ENCODE measurements around the gene DNAH11. TPM values are rescaled to one million over a fixed set of nuclear protein-coding genes. Genes with fewer than 3 reads are reported as not detected.

Gene DNAH11
- total and polyA plus RNA-seq, 2 of the 4 experiments (the other 2 are of a cell fraction), result not detected

- no peak overlapping the region for H4K5ac ChIP-seq (ENCODE audit: low read depth, low read length)
- intact Hi-C loops (cut with micrococcal nuclease), result no loop called here
- no peak overlapping the region for H2BK120ac ChIP-seq (ENCODE audit: low read depth, low read length)
- no peak overlapping the region for H3K14ac ChIP-seq (replicated peaks; ENCODE audit: low read depth, low read length)
- 0 out of 2 replicates have a peak, but pooled peaks cover 2% of the 10 kb centered on the region for H3K27me3 ChIP-seq (ENCODE audit: control insufficient read depth, insufficient read depth, low read length)
- H3K9ac ChIP-seq (ENCODE audit: low read depth, low read length), result no peak overlapping the region
- H3K4me2 ChIP-seq (ENCODE audit: low read depth, low read length), result no peak overlapping the region
- TF ChIP-seq RAD21 (IDR thresholded peaks at IDR 0.05; ENCODE audit: low read length) (no peak), MAFK (IDR thresholded peaks at IDR 0.05; ENCODE audit: low read depth, low read length) (no peak), ELK1 (IDR thresholded peaks at IDR 0.05; ENCODE audit: borderline replicate concordance, low read depth, low read length) (no peak), CEBPB (IDR thresholded peaks at IDR 0.05; ENCODE audit: low read depth, low read length) (no peak), MAZ (IDR thresholded peaks at IDR 0.05; ENCODE audit: borderline replicate concordance, low read depth, low read length) (no peak), BHLHE40 (IDR thresholded peaks at IDR 0.05; ENCODE audit: low read depth, low read length) (no peak), CTCF (conservative IDR thresholded peaks at IDR 0.05; ENCODE audit: low read depth, low read length) (no peak)
- no peaks in the 10 kb centered on the region for H4K20me1 ChIP-seq (ENCODE audit: insufficient read depth, low read length)
- peaks cover 2% of the 10 kb centered on the region; the same call in 1 of the 2 replicates for H3K4me1 ChIP-seq (ENCODE audit: control insufficient read depth, insufficient read depth, low read length)
- H3K18ac ChIP-seq (ENCODE audit: low read depth, low read length), result no peak overlapping the region
- H2BK15ac ChIP-seq (ENCODE audit: low read depth, low read length), result no peak overlapping the region
- no peak overlapping the region for H2BK20ac ChIP-seq (ENCODE audit: low read depth, low read length)
- no peak overlapping the region for H3K56ac ChIP-seq (ENCODE audit: extremely low read depth, insufficient read depth, low read length)
- H3K27ac ChIP-seq (ENCODE audit: insufficient read depth, low read length), result no peak overlapping the region
- H3K9me1 ChIP-seq (ENCODE audit: insufficient read depth, low read length), result no peaks in the 10 kb centered on the region
- WGBS, 2 experiments (ENCODE audit: extremely low coverage in 2 of 2, insufficient read length in 1 of 2), result 100% methylated on average over 1 of the region's 3 CpGs; no CpG with 5 or more reads in 1 of the 2 experiments
- in situ Hi-C loops (cut with MboI; ENCODE audit: low sequenced_read_pairs), result no loop called here
- H3K79me1 ChIP-seq (ENCODE audit: low read depth in 1 of 2, low read length in 2 of 2), result peaks cover 9 to 11% of the 10 kb centered on the region in 2 experiments; a peak in 2 of 4 replicates
- no peaks in the 10 kb centered on the region for H3K9me3 ChIP-seq (ENCODE audit: control insufficient read depth, insufficient read depth, low read length)
- H3K36me3 ChIP-seq (ENCODE audit: control insufficient read depth, insufficient read depth, low read length), result no peaks in the 10 kb centered on the region
- POLR2A ChIA-PET (ENCODE audit: unreplicated experiment), result no interaction called here
- H3K4me3 ChIP-seq (ENCODE audit: insufficient read depth, low read depth, low read length), result no peak overlapping the region
- BruUV-seq (replicated peaks), result no TSS peak
- no peak overlapping the region for H2BK5ac ChIP-seq (ENCODE audit: low read depth, low read length, poor library complexity, severe bottlenecking)
- H3K4ac ChIP-seq (ENCODE audit: low read depth, low read length), result no peak overlapping the region
- no peak overlapping the region for H2AFZ ChIP-seq (replicated peaks; ENCODE audit: low read length, poor library complexity)
- H2AK9ac ChIP-seq (replicated peaks; ENCODE audit: low read depth, low read length, poor library complexity), result no peak overlapping the region
- no peak overlapping the region for H4K8ac ChIP-seq (ENCODE audit: low read depth in 2 of 2, low read length in 2 of 2)
- DNase-seq (no peak), ATAC-seq (ENCODE audit: low read depth) (no peak)
- H2AK5ac ChIP-seq (ENCODE audit: low read depth, low read length), result no peak overlapping the region
- no peak overlapping the region for H4K91ac ChIP-seq (ENCODE audit: insufficient read depth, low read depth, low read length)
- CTCF ChIA-PET, result interaction anchor here (0.6 kb wide), 2 partner anchors 22 to 205 kb away, joined by 3 to 4 read pairs; no protein-coding TSS in a partner anchor
- no peak overlapping the region for H3K23ac ChIP-seq (ENCODE audit: low read depth, low read length)
- dilution Hi-C loops (cut with HindIII; ENCODE audit: low sequenced_read_pairs, unreplicated experiment), result no loop called here
These were observed 404.2 kb downstream of the DNAH11 start for GRCh38 chr7:21947056-21947455.

Measured in IMR-90 (cell line).